HG03066 (cell line): ENCODE data around the gene CILP.
"Not testable (repeated sequence)": the region's sequence is repeated elsewhere in the genome, so short reads cannot be mapped to it uniquely, and the experiment has no call there.

Source experiments
- ATAC-seq: cut with Tn5 transposase; IDR thresholded peaks from one replicate; pipeline ENCODE4 v1.9.1; 2021; ENCODE audit warnings: low read depth; ENCODE audit not compliant: unreplicated experiment

The CILP gene

DNA sequence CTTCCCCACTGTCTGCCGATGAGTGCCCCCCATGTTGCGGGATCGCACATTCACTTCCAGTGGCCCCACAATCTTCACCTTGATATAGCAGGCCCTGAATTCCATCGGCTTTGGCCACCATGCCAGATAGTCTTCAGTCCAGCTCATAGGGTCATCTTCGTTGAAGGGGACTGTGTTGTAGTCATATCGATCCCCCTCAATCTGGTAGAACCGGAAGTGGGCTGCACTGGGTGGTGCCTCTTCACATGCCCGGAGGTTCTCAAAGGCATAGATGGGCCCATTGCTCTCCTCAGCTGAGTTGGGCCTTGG, 14.0 kb downstream of the CILP start:
- no peak for ATAC-seq

DNA sequence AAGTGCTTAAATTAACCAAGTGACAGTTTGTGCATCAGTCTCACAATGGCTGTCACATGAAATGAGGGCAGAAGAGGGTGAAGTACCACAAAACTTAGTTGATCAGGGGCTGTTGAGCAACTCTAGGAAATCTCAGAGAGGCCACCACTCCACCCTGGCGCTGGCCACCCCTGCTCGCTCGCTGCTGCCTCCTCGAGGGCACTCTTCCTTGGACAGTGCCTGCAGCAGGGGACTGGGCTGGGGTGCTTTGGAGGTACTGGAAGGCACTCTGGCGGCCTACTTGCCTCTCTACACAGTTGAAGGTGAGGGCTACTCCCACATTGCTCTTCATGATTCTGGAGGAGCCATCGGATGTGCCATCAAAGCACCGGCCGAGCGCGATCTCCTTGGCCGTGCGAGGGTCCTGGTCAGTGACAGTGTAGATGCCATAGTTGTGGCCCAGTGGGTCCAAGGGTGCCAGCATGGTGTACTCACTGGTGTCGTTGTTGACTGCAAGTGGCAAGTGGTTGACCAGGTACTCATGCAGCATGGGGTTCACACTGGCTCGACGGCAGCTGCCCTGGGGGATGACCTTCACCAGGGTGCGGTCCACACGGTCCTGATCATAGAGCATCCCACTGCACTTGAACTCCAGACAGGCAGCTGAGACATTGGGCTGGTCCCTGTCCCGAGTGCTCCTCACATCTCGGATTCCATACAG, 14.5 kb downstream of the CILP start:
- no peak for ATAC-seq

DNA sequence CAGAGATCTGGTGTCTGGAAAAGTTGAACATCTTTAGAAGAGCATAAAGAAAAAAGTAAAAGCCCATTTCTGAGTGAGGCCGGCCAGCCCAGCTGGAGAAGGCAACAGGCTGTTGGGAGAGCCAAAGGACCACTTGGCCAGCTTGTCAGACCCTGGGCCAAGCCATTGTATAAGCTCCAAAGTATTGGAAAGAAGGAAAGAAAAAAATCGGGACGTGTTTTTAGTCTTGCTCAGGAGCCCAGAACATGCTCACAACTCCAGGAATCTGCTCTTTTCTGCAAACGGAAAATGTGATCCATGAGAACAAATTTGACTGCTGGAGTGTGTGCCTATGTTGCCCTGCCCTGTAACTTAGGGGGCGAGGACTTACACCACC, 15.7 kb downstream of the CILP start:
- ATAC-seq, result no peak

DNA sequence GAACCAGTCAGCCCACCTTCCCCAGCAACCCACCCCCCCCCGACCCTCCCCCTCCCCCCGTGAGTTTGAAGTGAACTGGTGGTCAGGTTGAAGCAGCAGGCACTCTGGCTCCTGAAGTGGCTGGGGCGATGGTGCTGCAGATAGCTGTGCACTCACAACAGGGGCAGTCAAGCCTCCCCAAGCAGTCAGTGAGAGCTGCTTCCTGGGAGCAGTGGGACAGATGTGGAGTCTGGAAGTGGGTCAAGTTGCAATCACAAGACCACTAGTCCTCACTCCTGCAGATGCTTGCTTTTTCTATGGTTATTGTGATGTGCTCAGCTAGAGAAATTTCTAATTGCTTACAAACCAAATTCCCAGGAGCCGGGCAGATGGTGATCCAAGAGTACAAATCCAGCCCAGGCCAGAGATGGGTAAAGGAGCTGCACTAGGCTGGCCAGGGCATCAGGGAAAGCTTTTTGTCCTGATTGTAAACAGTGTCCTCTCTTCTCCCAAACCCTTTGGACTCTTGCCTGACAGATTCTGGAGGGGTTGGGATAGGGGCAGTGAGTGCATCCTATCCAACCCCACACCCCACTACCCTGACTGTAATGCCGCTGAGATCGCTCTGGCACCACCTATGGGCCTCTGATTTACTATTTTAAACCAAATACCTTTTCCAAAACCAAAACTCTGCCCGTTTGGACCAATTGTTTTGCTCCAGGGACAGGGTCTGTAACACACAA, 16.3 kb downstream of the CILP start:
- ATAC-seq, result no peak

DNA sequence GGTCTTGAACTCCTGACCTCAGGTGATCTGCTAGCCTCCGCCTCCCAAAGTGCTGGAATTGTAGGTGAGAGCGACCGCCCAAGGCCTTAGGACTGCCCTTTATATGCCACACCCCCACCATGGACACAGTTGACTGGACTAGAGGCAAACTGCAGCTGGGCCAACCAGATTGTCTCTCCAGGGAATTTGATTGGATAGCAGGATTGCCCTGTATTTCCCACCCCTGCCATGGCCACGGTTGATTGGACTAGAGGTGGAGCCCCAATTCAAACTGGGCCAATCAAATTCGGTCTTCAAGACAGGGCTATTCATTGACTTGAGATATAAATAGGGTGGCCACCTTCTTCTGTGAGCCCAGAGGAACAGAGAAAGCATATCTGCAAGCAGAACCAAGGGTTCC, 19.3 kb downstream of the CILP start:
- ATAC-seq, result no peak

DNA sequence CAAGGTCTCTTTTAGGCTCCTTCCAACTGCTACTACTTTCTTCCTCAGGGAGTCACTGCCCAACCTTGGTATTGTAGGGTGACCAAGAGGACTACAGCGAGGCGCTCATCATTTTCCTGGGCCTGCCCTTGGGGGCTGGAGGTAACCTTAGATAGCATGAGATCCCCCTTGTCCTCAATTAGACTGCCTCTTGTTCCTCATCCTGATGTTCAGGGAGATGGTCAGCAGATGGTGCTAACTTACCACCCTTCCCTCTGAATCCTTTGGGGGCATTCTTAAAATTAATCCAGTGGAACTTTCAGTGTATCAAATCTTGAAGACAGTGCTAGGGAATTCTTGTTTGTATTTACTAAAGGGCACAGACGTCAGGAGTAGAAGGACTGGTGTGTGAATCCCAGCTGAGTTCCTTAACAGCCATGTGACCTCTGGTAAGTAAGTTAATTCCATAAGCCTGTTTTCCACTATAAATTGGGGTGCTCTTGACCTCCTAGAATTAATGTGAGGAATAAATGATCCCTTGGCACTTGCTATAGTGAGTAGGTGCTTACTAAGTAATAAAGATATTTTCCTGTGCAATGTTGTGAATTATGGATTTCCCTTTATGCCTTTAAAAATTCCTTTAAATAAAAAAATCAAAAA, 22.1 kb downstream of the CILP start:
- no peak for ATAC-seq

DNA sequence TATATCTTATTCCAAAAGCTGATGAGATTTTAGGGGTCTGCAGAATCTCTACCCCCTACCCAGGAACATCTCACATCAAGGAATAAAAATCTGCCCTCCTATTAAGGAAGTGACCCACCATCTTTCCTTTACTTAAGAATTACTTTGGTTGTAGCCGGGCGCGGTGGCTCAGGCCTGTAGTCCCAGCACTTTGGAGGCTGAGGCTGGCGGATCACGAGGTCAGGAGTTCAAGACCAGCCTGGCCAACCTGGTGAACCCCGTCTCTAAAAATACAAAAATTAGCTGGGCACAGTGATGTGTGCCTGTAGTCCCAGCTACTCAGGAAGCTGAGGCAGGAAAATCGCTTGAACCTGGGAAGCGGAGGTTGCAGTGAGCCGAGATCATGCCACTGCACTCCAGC, 22.8 kb downstream of the CILP start:
- not testable (repeated sequence) for ATAC-seq

DNA sequence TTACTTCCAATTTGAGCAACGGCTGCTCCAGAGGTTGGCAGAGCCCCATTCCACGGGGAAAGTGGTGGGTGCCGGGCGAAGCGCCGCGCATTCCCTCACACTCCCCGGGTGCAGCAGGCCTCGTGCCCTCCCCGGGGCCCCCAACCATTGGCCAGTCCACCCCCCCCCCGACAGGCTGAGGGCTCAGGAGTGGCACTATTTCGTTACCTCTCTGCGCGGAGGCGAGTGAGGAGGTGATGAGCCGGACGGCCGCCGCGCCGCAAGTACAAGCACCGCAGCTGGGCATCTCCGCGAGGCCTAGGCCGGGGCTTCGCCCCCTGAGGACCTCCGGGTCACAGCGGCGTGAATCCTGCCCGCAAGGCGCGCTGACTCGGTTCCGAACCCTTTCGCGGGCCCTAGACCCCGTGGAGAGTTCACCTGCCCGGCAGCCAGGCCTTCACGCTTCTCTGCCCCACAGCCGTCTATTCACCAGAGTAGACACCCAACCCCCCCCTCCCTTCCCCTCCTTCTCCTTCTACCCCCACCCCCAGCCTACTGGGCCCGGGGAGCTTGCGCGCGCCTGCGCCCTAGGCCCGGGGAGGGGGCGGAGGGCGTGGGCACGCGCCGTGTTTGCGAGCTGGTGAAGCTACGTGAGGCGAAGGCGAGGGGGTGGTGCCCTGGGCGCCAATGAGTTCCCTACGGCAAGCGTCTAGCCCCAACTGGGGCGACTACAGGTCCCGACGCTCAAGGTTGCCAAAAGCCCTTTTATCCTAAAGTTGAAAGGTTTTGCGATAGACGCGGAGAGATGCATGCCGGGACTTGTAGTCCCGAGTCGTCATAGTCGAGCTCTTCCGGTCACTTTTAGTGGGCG, 26.2 kb downstream of the CILP start, which contains the start of gene CLPX:
CLPX (minus strand) TSS at position 475 of the 850 bp plus-strand sequence; CDS start at position 286, 189 bp downstream.
- peak; percentile 61 for ATAC-seq

DNA sequence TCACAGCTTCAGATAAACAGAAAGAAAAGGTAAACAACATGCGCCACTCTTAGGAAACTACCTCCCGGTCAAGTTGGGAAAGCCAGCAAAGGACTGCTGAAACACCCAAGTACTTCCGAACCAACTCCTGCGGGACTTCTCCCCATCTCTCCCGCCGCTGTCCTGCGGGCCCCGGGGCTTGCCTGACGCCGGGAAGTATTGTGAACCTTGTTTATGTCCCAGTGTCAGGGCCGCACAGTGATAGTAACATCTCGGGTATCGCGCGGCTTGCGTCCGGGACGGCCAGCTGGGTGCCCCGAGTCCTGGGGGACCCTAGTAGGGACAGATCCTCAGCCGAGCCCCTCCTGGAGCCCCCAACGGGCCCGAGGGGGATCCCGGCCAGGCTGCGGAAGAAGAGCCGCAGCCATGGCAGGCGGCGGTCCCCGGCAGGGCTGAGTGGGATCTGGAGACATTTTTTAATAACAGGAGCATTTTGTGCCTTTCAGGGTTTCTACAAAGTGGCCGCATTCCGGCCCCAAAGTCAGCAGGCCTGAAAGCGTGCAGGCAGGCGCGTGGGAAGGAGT, 26.9 kb downstream of the CILP start:
- ATAC-seq, result no peak

DNA sequence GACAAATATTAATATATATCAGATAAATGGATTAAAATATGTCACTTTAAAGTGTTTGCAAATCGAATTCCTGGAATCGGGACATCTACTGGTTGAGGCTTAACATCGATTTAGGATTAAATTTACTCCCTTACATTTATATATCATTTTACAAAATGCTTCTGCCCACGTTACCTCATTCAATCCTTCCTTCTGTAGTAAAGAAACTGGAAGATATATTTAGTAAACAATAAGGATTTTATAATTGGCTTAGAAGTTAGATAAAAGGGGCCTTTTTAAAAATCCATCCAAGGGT, 27.5 kb downstream of the CILP start:
- ATAC-seq, result no peak

DNA sequence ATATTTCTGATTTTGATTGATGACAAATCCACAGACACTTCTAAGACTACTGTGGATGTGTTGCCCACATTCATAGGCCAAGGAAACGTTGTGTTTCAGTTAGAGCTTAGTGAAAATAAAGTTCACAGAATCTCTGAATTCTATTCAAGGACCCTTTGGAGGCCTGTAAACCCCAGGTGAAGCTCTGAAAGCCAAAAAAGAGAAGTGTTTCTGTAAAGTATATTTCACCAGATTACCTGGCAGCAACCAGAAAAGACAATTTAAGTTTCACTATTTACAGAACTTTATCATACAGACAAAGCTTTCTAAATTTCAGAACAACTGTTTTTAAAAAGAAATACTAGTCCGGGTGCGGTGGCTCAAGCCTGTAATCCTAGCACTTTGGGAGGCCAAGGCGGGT, 28.7 kb downstream of the CILP start:
- no peak for ATAC-seq

DNA sequence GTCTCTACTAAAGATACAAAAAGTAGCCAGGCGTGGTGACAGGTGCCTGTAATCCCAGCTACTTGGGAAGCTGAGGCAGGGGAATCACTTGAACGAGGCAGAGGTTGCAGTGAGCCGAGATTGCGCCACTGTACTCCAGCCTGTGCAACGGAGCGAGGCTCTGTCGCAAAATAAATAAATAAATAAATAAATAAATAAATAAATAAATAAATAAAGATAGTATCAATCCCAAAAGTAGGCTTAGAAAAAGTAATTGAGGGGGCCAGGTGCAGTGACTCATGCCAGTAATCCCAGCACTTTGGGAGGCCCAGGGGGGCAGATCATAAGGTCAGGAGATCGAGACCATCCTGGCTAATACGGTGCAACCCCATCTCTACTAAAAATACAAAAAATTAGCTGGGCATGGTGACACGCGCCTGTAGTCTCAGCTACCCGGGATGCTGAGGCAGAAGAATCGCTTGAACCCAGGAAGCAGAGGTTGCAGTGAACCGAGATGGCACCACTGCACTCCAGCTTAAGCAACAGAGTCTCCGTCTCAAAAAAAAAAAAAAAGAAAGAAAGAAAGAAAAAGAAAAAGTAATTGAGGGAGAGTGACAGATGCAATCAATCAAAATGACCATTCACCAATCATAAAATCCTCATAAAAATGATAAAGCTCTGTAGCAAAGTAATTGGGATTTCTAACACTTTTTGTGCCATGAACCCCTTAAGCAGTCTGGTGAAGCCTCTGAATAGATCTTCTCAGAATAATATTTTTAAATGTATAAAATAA, 29.5 kb downstream of the CILP start:
- not testable (repeated sequence) for ATAC-seq

DNA sequence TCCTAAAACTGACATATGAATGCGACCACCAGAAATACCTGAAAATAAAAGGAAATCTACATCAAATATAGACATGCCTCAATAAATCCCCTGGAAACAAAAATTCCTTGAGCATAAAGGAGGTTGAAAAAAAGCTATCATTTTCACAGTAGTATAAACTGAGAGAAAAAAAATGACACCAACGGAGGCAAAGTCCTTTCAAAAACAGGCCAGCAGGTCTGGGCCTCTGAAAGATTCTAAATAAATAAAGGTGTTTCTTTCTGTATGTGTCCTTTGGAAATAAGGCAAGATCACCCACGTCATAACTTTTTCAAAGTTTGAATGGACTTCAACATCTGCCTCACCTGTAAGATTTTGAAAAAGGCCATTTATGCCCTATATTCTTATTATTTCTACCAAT, 31.1 kb downstream of the CILP start:
- no peak for ATAC-seq

DNA sequence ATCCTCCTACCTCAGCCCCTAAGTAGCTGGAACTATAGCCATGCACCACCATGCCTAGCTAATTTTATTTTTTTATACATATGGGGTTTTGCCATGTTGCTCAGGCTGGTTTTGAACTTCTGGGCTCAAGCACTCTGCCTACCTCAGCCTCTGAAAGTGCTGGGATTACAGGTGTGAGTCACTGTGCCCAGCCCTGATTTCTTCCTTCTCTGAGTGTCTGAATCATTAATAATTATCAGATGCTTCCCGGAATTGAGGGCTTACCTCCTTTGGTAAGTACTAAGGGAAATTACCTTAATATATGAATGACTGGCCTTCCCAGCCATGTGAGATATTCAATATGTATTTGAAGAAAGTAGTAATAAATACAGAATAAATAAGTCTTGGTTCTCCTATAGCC, 33.4 kb downstream of the CILP start:
- ATAC-seq, result no peak

DNA sequence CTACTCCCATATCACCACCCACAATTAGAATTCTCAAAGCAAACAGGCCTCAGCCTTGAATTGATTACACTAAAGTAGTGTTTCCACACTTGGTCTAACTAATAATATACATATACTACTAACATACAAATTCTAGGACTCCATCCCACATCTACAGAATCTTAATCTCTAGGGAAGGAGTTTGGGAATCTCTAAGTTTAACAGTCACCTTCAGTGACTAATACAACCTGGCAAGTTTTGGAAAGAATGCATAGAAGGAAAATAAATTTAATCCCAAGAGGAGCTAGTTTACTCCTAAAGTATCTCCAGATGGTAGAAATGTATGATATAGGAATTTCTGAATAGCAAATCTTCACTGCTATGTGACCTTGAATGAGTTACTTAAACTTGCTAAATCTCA, 35.2 kb downstream of the CILP start:
- no peak for ATAC-seq

DNA sequence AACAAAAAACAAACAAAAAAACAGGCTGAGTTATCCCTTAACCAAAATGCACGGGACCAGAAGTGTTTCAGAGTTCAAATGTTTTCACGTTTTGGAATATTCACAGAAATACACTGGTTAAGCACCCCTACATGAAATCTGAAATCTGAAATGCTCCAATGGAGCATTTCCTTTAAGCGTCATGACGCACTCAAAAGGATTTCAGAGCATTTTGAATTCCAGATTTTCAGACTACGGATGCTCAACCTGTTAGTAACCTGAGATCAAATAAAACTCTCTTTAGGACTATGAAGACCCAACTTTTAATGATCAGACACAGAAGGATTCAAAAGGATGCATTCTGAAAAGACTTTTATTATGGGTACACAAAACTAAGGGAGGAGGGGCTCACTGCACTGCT, 35.8 kb downstream of the CILP start:
- ATAC-seq, result no peak

DNA sequence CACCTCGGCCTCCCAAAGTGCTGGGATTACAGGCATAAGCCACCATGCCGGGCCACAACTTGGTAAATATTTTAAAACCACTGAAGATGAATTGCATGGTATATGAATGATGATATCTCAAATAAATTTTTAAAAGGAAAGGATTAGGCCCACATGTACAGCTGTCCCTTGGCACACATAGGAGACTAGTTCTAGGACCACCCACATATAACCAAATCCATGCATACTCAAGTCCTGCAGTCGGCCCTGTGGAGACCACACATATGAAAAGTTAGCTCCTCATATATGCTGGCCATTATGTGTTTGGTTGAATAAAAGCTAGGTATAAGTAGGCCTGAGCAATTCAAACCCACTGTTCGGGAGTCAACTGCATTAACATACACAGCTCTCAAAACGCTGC, 36.8 kb downstream of the CILP start:
- ATAC-seq, result no peak

DNA sequence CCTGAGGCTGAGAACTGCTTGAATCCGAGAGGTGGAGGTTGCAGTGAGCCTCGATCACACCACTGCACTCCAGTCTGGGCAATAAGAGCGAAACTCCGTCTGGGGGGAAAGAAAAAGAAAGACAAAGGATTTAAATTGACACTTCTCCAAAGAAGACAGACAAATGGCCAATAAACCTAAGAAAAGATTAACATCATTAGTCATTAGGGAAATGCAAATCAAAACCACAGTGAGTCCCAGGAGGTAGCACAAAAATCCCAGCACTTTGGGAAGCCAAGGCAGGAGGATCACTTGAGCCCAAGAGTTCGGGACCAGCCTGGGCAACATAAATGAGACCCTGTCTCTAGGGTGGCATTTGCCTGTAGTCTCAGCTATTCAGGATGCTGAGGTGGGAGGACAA, 38.7 kb downstream of the CILP start:
- ATAC-seq, result no peak

DNA sequence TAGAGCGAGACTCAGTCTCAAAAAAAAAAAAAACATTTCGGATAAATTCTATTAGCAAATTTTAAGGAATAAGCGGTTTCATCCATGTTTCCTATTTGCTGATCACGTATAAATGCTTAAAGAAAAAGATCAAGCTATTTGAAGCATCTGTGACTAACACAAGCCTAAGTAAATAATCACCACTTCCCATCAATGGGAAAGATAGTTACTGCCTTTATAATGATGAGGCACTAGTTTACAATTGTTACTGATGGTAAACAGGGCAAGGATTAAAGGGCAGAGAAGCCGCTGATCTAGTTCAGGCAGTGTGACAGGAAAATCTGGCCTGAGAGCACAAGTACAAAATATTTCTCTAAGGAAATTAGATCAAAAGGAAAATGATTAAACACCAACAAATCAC, 39.8 kb downstream of the CILP start:
- ATAC-seq, result no peak

DNA sequence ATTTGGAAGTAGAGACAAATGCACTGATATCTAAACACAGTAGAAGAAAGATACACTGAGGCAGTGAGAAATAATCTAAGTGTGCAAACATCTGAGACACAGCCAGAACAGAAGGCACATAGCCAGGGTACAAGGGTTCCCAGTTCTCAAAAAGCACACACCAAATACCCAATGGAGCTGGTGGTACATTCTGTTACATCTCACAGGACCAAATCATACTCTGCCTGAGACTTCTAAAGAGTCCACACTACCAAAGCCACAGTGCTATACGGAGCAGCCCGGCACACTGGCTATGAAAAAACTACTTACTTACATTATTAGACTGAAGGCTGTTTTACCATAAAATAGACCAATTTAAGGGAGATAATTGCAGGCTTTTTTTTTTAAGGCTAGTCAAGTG, 45.4 kb downstream of the CILP start:
- no peak for ATAC-seq
